Measurements from ENCODE around the gene MZB1.
"Not testable (repeated sequence)": the region's sequence is repeated elsewhere in the genome, so short reads cannot be mapped to it uniquely, and the experiment has no call there.

MZB1 gene

DNA sequence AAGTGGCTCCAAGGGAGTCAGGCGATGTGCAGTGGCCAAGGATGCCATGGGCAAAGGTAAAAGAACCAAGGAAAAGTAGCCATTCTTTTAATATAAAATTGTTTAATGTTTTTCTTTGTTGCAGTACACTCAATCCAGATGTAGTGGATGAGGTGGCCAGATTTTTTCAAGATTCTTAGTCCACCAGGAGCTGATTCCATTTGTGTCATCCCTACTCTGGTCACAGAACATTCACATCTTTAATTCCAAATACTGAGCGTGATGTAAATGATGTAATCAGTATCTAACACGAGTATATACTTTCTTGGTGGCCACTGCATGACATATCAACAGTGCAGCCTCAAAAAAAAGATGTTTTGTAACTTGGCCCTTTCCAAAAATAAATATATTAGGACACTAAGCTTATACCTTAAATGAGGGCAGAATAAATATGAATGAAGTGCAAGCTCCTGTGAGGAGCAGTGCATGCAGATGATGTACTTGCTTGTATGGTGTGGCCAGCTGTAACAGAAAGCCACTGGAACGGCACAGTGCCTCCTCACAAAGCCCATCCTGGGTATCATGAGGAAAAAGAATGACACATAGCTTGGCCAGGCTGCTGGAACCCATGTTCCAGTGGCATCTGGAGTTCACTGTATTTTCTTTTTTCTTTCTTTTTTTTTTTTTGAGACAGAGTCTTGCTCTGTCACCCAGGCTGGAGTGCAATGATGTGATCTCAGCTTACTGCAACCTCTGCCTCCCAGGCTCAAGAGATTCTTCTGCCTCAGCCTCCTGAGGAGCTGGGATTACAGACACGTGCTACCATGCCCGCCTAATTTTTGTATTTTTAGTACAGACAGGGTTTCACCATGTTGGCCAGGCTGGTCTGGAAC is 20.6 kb upstream of the MZB1 start:
- DNase-seq: no peak

DNA sequence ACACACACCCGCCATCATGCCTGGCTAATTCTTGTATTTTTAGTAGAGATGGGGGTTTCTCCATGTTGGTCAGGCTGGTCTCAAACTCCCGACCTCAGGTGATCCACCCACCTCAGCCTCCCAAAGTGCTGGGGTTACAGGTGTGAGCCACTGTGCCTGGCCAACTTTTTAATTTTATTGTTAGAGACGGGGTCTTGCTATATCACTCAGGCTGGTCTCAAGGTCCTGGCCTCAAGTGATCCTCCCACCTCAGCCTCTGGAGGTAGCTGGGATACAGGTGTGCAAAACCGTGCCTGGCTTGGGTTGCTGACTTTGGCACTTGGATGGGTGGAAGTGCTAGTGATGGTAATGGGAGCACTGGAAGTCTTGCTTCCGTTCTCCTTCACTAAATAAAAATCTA is 19.4 kb upstream of the MZB1 start:
- not testable (repeated sequence) for DNase-seq

DNA sequence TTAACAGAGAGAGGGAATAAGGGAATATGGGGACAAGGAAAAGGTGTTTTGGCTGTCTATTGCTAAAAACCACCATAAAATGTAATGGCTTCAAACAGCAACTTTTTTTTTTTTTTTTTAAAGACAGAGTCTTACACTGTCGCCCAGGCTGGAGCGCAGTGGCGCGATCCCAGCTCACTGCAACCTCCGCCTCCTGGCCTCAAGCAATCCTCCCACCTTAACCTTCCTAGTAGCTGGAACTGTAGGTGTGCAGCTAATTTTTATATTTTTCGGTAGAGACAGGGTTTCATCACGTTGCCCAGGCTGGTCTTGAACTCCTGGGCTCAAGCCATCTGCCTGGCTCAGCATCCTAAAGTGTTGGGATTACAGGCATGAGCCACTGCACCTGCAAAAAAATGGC is 18.5 kb upstream of the MZB1 start:
- DNase-seq: no peak

DNA sequence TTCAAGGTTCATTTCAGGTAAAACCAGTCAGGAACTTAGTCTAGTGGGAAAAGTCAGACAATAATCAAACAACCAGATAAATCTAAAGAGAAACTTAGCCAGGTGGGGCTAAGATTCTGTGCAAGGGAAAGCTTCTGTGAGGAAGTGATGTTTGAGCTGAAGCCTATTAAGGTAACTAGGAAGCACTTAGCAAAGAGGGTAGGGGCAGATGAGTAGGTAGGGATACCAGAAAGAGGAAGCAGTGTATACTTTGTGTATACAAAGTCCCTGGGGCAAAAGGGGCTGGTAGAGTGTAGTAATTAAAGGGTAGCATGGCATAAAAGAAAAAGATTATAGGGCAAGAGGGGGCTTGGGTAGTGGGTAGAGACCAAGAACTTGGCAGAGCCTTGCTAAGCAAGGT is 17.8 kb upstream of the MZB1 start:
- DNase-seq: no peak

DNA sequence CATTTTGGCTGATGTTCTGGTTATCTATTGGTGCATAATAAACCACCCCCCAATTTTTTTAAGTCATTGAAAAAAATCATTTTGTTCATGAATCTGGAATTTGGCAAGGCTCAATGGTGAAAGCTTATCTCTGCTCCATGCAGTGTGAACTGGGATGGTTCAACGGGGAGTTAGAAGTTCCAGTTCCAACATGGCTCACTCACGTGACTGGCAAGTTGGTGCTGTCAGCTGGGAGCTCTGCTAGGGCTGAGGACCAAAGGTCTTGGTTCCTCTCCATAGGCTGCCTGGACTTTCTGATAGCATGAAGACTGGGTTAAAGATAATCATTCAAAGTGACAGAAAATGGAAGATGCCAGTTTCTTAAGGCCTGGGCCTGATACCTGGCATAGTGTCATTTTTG is 17.2 kb upstream of the MZB1 start:
- no peak for DNase-seq

DNA sequence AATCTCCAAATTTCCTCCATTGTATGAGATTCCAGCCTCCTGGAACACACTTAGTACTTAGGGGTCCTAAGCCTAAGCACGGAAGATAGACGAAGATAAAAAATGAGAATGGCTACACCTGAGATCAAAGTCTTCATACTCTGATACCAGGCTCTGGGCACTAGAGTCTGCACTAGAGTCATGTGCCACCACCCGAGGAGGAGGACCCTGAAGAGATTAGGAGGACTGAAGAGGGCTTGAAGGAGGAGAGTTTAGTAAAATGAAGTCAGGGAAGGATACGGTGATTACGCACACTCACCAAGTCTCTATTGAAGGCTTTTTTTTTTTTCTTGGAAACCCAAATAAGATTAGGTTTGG is 14.7 kb upstream of the MZB1 start:
- no peak for DNase-seq

DNA sequence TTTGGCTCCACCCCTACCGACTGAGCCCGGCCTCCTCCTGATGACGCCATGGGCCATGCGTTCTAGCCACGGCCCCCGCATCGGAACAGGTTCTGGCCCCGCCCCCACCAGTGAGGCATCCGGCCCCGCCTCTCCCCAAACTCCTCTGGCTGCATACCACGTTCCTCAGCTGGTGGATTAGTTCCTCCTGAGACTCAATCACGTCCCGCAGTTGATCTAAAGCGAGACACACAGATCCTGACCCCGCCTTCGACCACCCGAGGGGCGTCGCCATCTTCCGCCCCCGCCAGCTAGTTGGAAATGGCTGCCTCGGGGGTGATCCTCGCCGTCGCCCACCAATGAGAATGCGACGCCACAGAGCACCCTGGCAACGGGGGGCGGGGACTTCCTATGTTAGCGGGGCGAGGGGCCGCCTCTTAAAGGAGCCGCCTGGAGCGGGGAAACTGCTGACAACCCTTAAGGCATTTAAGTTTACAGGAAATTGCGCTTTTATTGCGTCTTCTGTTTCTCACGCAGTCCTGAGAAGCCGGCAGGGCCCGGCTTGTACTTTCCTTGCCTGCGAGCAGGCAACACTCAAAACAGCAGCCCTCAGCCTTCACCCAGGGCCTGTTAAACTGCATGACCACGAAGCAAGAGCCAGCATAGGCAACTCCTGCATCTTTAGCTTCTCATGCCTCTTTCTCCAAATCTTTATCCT is 14.2 kb upstream of the MZB1 start, which contains the start of gene SPATA24:
TSS of gene SPATA24 (minus strand) at position 303 of the 697 bp plus-strand sequence. CDS start at position 274, 29 bp downstream.
- DNase-seq: peak; percentile 98

DNA sequence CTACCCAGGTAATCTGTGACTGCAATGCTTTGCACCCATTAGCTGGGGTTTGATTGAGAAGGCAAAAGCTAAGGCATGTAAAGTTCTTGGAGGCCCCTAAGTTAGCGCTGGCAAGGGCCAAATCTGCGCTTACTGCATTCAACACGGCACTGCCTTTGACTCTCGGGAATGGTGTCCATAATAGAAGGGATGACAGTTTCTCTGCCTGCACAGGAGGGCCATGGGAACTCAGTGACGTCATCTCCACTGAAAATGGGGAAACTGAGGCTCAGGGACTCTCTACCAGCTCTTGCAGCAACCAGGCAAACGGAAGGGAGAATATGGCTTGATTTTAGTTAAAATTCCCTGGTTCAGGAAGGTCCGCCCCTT is 13.7 kb upstream of the MZB1 start:
- no peak for DNase-seq

DNA sequence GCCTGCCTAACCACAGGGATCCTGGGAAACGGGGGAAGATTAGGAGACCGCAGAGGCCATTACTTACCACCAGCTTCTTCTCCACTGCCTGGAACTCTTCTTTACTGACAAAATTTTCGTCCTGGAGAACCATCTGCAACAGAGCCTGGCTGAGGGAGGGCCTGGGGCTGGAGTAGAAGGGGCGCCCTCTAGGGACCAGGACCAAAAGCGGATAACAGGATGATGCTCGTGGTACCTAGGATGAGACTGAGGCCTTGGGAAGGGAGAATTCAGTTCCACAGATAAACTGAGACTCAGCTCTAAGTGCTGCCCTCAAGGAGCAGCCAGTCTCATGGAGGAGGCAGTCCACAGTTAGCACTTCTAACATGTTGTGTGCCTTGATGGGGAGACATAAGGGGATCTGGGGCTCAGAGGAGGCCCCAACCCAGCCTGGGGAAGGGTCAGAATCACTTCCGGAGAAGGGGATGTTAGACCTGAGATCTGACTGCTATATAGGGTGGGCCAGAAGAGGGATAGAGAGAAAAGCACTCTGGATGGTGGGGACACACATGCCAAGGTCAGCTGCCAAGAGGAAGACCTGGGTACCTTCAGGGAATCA is 12.9 kb upstream of the MZB1 start:
- peak; percentile 23 for DNase-seq

DNA sequence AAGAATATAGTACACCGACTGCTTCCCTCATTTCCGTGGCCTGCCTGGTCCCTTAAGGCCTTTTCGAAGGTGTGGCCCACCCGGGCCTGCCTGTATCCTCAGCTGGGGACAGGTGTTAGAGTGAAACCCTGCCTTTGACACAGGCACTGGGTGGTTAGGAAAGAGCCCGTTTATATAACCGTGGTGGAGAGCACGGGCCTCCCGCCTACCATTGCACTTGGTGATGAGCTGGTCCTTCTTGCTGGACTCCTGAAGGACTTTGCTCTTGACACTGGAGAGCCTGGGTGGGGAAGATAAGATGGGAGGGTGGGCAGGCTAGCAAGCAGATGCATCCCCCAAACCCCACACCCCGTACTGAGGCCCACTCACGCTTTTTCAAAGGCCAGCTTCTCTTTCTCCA is 11.8 kb upstream of the MZB1 start:
- no peak for DNase-seq

DNA sequence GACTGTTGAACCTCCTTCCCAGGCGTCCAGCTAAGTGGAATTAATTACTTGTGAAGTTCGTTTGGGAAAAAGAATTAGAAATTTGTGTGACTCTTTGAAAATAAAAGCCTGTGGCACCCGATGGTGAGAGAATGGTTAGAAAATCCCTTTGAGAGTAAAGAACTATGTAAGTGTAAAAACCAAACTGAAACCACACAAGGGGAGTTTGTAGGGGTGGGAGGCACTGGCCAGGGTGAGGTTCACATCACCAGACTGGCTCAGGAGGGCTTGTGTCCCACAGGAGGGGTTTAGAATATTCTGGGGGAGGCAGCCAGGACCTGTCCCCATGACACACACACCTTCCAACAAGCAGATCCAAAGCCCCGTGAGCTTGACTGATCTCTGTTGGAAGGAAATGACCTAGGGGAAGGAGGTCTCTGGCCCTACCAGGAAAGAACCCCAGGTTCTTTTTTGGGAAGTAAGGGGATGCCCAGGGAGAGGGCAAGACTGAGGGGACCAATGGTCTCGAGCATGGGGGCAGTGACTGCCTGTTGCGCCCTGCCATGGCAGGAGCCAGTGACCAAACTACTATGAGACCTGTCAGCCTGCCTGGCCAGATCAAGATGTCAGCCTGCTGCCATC is 9.9 kb upstream of the MZB1 start:
- no peak for DNase-seq

DNA sequence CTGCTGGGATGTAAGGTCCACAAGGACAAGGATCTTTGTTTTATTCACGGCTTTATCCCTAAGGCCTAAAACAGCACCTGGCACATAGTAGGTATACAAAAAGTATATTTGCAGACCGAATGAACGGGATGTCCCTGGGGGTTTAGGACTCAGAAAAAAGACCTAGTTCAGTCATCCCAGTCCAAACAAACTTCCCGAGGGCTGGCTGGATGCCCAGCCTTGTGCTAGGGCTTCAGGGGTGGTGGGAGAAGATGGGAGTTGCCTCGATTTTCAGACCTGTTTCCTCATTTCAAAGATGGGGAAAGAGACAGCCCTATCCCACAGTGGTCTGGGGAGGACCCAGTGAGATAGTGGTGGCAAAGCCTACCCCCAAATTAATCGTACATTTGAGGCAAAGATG is 8.2 kb upstream of the MZB1 start:
- no peak for DNase-seq

DNA sequence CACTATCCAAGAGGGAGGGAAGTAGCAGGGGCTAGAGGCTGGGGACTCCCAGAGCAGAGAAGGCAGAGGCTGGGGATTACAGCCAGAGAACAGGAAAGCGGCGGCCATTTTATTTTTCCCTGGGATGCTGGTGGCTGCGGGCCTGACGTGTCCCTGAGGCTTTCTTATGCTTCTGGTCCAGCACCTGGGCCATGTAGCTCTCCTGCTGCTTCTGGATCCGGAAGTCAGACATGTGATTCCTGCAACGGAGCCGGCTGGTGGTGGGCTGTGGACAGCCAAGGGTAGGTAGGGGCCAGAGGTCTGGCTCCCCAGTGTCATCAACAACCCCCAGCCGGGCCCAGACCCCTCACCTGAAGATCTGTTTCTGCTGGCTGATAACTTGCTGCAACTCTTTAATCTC is 7.0 kb upstream of the MZB1 start:
- DNase-seq: no peak

DNA sequence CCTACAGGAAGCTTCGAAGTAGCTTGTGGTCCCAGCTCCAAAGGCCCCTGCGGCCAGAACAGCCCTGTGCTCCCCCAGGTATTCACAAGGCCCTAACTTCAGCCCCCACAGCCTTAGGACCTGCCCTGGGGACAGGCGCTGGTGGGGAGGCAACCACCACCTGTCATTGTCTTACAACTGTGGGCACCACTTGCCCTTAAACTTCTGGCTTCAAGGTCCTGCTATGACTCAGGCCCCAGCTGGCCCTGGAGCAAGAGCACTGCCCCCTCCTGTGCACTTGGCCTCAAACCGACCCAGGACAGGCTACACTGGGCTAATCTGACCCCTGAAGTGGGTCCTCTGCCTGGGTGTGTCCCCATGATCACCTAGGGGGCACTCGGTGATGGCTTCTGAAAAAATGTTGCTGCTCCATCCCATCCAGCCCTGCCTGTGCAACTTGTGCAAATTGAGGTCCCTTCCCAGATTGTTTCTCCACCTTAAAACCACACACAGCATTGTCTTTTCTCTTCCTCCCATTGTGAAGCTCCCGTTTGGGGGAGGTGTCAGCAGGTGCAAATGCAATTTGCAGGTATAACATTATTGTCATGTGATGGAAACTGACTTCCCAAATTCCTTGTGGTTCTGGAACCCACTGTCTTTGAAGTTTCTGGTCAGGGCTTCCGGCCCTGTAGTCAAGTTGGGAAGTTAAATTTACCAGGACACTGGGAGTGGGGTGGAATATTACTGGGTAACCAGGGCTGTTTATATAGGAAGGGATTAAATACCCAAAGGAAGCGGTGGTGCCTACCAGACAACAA is 6.3 kb upstream of the MZB1 start:
- DNase-seq: no peak

DNA sequence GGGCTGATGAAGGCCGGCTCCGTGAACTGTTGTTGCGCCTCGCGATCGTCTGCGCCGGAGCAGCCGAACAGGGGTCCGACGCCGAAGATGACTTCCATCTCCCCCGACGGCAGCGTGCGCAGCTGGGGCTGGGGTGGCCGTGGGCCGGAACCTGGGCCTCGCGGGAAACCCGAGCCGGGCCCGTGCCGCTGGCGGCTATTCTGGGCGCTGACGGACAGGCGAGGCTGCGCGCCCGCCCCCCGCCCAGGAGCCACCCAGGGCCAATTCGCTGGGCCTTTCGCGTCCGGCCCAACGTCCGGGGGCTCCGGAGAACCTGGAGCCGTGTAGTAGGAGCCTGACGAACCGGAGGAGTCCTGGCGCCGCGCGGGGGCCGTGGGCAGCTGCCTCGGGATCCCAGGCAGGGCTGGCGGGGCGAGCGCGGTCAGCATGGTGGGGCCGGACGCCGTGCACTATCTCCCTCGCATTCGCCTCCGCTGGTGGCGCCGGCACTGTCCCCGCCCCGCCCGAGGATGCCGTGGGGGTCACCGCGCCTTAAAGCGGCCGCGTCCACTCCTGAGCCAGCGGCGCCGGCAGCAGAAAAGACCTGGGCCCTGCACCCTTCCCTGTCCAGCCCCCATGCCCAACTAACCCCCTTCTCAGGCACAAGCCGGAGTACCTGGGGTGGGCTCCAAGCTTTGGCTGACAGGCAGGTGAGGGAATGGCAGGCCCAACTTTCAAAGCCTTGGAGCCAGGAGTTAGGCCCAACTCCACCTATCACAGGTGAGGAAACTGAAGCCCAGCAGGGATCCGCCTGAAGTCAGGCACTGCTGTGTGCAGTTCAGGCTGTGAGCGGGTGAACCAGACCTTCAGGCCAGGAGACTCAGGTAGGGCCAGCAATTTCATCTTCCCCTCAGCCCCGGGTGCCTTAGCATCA is 5.2 kb upstream of the MZB1 start, which contains the start of gene PROB1:
TSS of gene PROB1 (minus strand) at position 451 of the 913 bp plus-strand sequence. CDS start at position 428, 23 bp downstream.
- no peak for DNase-seq

DNA sequence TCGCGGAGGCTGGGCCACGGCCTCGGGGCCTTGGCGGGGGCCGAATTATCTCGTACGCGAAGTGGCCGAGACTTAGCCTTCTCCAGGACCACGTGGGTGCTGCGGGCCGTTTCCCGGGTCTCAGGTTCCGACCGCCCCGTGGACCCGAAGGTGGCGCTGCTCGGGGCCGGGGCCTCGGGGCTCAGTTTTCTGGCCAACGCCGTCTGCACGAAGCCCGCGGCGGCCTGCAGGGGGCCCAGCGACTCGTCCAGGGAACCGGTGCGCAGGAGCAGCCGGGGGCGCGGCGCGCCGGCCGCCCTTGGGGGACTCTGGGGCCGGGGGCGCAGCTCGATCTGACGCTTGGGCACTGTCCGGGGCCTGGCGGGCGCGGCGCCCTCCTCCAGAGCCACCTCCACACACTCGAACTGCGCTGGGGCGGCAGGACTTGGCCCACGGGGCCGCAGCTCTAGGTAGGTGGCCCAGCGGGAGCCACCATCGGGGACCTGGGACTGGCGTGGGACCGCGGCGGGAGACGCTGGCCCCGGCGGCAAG is 4.5 kb upstream of the MZB1 start:
- DNase-seq: no peak

DNA sequence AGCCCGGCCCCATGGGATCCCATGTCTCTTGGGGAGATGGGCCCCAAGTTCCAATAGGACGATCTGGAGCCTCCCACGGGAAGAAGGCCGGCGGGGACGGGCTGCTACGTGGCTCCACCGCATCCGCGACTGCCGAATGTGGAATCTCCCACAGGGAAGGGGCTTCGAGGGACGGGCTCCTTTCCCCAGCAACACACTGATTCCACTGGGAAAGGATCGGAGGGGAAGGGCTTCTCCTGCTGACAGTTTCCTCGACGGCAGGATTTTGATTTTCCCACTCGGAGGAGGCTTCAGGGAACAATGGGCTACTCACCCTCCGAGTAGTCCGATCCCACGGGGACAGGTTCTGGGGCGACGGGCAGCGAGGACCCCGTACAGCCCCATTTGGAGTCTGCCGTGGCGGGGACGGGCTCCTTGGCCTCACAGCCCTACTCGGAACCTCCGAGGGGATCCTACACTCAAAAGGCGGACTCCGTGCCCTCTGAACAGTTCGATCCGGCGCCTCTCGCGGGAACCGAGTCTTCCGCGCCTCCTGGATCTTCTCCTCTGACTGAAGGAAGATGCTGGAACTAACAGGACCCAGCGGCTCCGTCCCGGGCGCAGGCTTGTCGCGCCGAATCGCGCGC is 3.9 kb upstream of the MZB1 start:
- no peak for DNase-seq

DNA sequence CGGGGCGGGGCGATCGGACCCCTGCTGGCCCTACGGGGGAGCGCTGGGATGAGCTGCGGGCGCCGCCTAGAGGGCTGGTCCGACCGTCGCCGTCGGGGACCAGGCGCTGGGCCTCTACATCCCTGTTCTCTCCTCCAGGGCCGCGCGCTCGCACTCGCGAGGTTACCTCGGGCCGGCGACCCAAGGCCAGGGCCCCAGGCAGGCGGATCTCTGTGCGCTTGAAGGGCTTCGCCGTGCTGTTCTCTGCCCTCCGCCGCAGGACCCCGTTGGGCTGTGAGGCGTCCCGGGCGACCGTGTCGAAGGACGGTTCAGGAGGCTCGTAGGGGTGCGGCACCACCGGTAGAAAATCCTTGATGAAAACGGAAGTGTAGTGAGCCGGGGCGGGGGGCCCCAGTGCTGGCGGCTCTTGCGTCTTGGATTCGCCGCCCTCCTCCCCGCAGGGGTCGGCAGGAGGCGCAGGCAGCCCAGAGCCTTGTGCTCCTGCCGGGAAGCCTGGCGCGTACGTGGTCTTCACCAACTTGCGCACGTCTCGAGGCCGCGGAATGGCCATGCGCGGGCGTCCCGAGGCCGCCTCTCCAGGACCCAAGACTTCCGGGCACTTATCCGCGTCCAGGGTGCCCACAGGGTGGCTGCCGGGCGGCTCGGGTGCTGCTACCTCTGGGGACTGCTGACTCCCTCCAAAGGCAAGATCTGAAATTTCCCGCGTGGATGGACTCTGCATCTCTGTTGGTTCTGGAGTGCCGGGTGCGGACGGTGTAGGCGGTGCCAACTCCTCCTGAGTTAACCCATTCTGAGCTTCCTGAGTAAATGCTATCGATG is 3.2 kb upstream of the MZB1 start:
- DNase-seq: peak; percentile 74

DNA sequence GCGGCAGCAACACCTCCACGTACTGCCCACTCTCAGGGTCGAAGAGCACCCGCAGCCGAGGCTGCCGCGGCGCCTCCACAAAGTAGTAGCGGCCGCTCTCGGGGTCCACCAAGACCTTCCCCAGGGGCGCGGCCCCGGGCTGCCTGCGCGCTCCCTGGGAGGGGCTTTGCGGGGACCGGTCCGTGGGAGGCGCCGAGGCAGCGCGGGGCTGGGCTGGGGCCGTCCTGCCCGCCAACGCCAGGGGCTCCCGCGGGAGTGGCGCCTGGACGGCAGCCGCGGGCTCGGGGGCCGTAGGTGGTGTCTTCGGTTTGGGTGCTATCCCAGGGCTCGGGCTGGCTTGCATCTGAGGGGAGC is 2.6 kb upstream of the MZB1 start:
- no peak for DNase-seq

Data from SHP77 treated with DMSO at 0.1 percent for 48 hours (cell line).